CD14-positive monocyte (primary cell): ENCODE data around the gene PRSS58. TPM values are rescaled to one million over a fixed set of nuclear protein-coding genes. Genes with fewer than 3 reads are reported as not detected.

Source experiments
- DNase-seq, 3 donors: peaks; one replicate each; pipeline ENCODE4 v3.0.0-alpha.2; 2011 to 2022
- H2AFZ ChIP-seq: 2 replicates; pipeline ENCODE4 v1.6.0; 2012; ENCODE audit warnings: mild to moderate bottlenecking, low read depth, low read length, inconsistent platforms; ENCODE audit not compliant: insufficient read depth, poor library complexity, severe bottlenecking
- H3K27ac ChIP-seq, 2 donors: 1 replicate in 1 of 2; 2 replicates in 1 of 2; pipeline ENCODE4 v1.5.1; 2012 to 2013; ENCODE audit warnings: low read length in 2 of 2, control low read depth in 1 of 2, inconsistent platforms in 1 of 2, low read depth in 1 of 2, mild to moderate bottlenecking in 1 of 2
- H3K27me3 ChIP-seq, 2 donors: one replicate each; pipeline versions ENCODE4 v1.6.0 to v1.6.1; 2011 to 2013; ENCODE audit warnings: low read length in 2 of 2; ENCODE audit not compliant: control insufficient read depth in 2 of 2, insufficient read depth in 2 of 2
- H3K36me3 ChIP-seq, 2 donors: replicated peaks in 1 of 2; 1 replicate in 1 of 2; 2 replicates in 1 of 2; pipeline versions ENCODE4 v1.5.1 to v1.6.1; 2012 to 2013; ENCODE audit warnings: low read length in 2 of 2, control low read depth in 1 of 2, inconsistent platforms in 1 of 2, mild to moderate bottlenecking in 1 of 2; ENCODE audit not compliant: insufficient read depth in 2 of 2, control insufficient read depth in 1 of 2
- H3K4me1 ChIP-seq, 2 donors: 1 replicate in 1 of 2; 2 replicates in 1 of 2; pipeline versions ENCODE4 v1.5.1 to v1.6.1; 2012 to 2013; ENCODE audit warnings: low read length in 2 of 2, control low read depth in 1 of 2, inconsistent platforms in 1 of 2, mild to moderate bottlenecking in 1 of 2, moderate library complexity in 1 of 2; ENCODE audit not compliant: insufficient read depth in 2 of 2, control insufficient read depth in 1 of 2
- H3K4me2 ChIP-seq: replicated peaks from 2 replicates; pipeline ENCODE3; 2012; ENCODE audit warnings: low read length, moderate library complexity, mild to moderate bottlenecking; ENCODE audit not compliant: poor library complexity, severe bottlenecking; ENCODE audit errors: extremely low read depth
- H3K4me3 ChIP-seq, 3 experiments: fragments of 200-600 bp in 1 of 3; sonication (generic) in 1 of 3; replicated peaks in 1 of 3; 1 replicate in 2 of 3; 2 replicates in 1 of 3; pipeline ENCODE4 v1.5.1; 2011 to 2013; ENCODE audit warnings: low read length in 3 of 3, mild to moderate bottlenecking in 3 of 3, control low read depth in 2 of 3, low read depth in 2 of 3, inconsistent platforms in 1 of 3, moderate library complexity in 1 of 3
- H3K79me2 ChIP-seq: 2 replicates; pipeline ENCODE4 v1.6.0; 2012; ENCODE audit warnings: mild to moderate bottlenecking, control low read depth, inconsistent platforms, low read length, moderate library complexity; ENCODE audit not compliant: insufficient read depth
- H3K9ac ChIP-seq: 2 replicates; pipeline ENCODE4 v1.6.0; 2017; ENCODE audit warnings: low read length, mild to moderate bottlenecking; ENCODE audit not compliant: insufficient read depth, poor library complexity, severe bottlenecking
- H3K9me3 ChIP-seq, 2 donors: replicated peaks in 1 of 2; 1 replicate in 1 of 2; 2 replicates in 1 of 2; pipeline versions ENCODE4 v1.5.1 to v1.6.1; 2012 to 2013; ENCODE audit warnings: low read length in 2 of 2, control low read depth in 1 of 2; ENCODE audit not compliant: control insufficient read depth in 1 of 2, insufficient read depth in 1 of 2
- H4K20me1 ChIP-seq: 2 replicates; pipeline ENCODE4 v1.6.0; 2012; ENCODE audit warnings: mild to moderate bottlenecking, low read length, control low read depth, moderate library complexity; ENCODE audit not compliant: insufficient read depth
- H3K27ac Mint-ChIP-seq, 7 donors: one replicate each; pipeline ENCODE4 v1.8.0; 2020; ENCODE audit warnings: mild to moderate bottlenecking in 7 of 7, mixed read lengths in 7 of 7, moderate library complexity in 6 of 7, inconsistent platforms in 2 of 7
- H3K27me3 Mint-ChIP-seq, 3 donors: one replicate each; pipeline ENCODE4 v1.8.0; 2021 to 2022; ENCODE audit warnings: low read depth in 3 of 3, mild to moderate bottlenecking in 3 of 3, mixed read lengths in 3 of 3, moderate library complexity in 3 of 3, inconsistent platforms in 1 of 3
- H3K36me3 Mint-ChIP-seq, 2 donors: one replicate each; pipeline ENCODE4 v1.8.0; 2020; ENCODE audit warnings: mixed read lengths in 2 of 2, inconsistent platforms in 1 of 2, mild to moderate bottlenecking in 1 of 2
- H3K4me1 Mint-ChIP-seq: one replicate; pipeline ENCODE4 v1.8.0; 2020; ENCODE audit warnings: mild to moderate bottlenecking, mixed read lengths
- H3K4me3 Mint-ChIP-seq, 2 donors: one replicate each; pipeline ENCODE4 v1.8.0; 2020; ENCODE audit warnings: mild to moderate bottlenecking in 2 of 2, mixed read lengths in 2 of 2, moderate library complexity in 1 of 2
- H3K9me3 Mint-ChIP-seq, 7 donors: one replicate each; pipeline ENCODE4 v1.8.0; 2020 to 2022; ENCODE audit warnings: mixed read lengths in 7 of 7, mild to moderate bottlenecking in 6 of 7, moderate library complexity in 6 of 7, inconsistent platforms in 2 of 7
- WGBS: methylation state at CpG from one replicate; pipeline ENCODE4 v1.1.5; 2013; ENCODE audit warnings: missing lambda C conversion rate; ENCODE audit not compliant: insufficient coverage; 5-methylcytosine and 5-hydroxymethylcytosine counted together
- intact Hi-C, 2 donors: fragments of 100-400 bp; cut with micrococcal nuclease; formaldehyde crosslinking; loops; one replicate each; pipeline versions ENCODE4 v1.15.0 to v1.15.1; 2023
- polyA plus RNA-seq, 3 donors: library from polyadenylated mRNA; depleted of rRNA in 1 of 3; unstranded in 2 of 3; stranded (reverse) in 1 of 3; fragments of 300-500 nt in 2 of 3; fragments of >200 nt in 1 of 3; fragmentation: Illumina TruSeq in 2 of 3; gene quantifications; 1 replicate in 2 of 3; 2 replicates in 1 of 3; pipeline ENCODE4 v1.2.3, GENCODE V29; 2012 to 2021
- TF ChIP-seq, protein P1 (sequence below): fragments of 200-600 bp; IDR thresholded peaks from one replicate; pipeline ENCODE4 v1.8.0; 2022; ENCODE audit warnings: antibody characterized with exemption, mild to moderate bottlenecking

The PRSS58 gene
- polyA plus RNA-seq, 3 donors, result not detected

GRCh38 chr7:142303650-142304049, 45.8 kb upstream of the PRSS58 start:
- H3K9ac ChIP-seq, result no peak overlapping the region
- no peak overlapping the region for H2AFZ ChIP-seq
- no peak overlapping the region for H3K4me3 ChIP-seq
- Mint-ChIP-seq H3K27me3 (peaks cover 0 to 2% (median 0%) of the 10 kb centered on the region in 3 donors), H3K4me1 (peaks cover 35% of the 10 kb centered on the region), H3K4me3 (no peak overlapping the region), H3K36me3 (no peaks in the 10 kb centered on the region), H3K27ac (no peak overlapping the region), H3K9me3 (no peaks in the 10 kb centered on the region)
- intact Hi-C loops, result no loop called here
- TF ChIP-seq, protein P1, sequence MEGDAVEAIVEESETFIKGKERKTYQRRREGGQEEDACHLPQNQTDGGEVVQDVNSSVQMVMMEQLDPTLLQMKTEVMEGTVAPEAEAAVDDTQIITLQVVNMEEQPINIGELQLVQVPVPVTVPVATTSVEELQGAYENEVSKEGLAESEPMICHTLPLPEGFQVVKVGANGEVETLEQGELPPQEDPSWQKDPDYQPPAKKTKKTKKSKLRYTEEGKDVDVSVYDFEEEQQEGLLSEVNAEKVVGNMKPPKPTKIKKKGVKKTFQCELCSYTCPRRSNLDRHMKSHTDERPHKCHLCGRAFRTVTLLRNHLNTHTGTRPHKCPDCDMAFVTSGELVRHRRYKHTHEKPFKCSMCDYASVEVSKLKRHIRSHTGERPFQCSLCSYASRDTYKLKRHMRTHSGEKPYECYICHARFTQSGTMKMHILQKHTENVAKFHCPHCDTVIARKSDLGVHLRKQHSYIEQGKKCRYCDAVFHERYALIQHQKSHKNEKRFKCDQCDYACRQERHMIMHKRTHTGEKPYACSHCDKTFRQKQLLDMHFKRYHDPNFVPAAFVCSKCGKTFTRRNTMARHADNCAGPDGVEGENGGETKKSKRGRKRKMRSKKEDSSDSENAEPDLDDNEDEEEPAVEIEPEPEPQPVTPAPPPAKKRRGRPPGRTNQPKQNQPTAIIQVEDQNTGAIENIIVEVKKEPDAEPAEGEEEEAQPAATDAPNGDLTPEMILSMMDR, result peak; percentile 64
- H4K20me1 ChIP-seq, result no peaks in the 10 kb centered on the region
- peaks cover 11 to 12% of the 10 kb centered on the region in 2 donors for H3K4me1 ChIP-seq
- no peak overlapping the region for H3K27ac ChIP-seq
- no peaks in the 10 kb centered on the region for H3K79me2 ChIP-seq
- no peak overlapping the region for H3K4me2 ChIP-seq
- DNase-seq, result peak in 1 of 3 donors; percentile 12
- no peaks in the 10 kb centered on the region for H3K9me3 ChIP-seq
- no peaks in the 10 kb centered on the region for H3K36me3 ChIP-seq
- H3K27me3 ChIP-seq, result no peaks in the 10 kb centered on the region
- 0% methylated on average over 1 of the region's 2 CpGs for WGBS

DNA sequence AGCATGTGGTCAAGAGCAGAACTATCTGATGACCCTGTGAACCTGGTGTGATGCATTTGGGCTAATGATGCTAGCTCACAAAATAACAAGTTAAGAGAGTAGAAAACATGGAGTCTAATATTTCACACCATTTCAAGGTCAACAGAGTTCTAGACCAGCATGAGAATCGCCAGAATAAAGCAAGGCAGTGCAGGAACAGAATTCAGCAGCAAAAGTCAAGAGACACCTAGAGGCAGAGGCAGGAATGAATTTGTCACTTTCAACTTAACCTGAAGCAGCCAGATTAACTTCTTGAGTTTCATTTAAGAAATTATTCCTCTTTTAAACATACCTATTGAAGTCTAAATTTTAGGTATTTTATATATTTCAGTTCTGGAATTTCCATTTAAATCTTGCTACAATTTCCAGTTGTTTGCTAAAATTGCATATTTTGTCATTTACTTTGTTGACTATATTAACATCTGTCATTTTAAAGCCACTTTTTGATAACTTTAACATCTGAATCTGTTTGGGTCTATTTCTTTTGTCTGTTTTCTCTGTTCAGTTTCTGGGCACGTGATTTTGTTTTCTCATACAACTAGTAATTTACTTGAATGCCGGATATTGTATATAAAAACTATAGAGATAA, 44.2 kb upstream of the PRSS58 start:
- no peaks in the 10 kb centered on the region for H3K27me3 ChIP-seq
- H4K20me1 ChIP-seq, result no peaks in the 10 kb centered on the region
- H3K79me2 ChIP-seq, result no peaks in the 10 kb centered on the region
- Mint-ChIP-seq H3K4me1 (peaks cover 38% of the 10 kb centered on the region), H3K36me3 (no peaks in the 10 kb centered on the region), H3K4me3 (no peak overlapping the region), H3K9me3 (no peaks in the 10 kb centered on the region), H3K27me3 (peaks cover 0 to 2% (median 2%) of the 10 kb centered on the region in 3 donors), H3K27ac (no peak overlapping the region)
- no peaks in the 10 kb centered on the region for H3K36me3 ChIP-seq
- intact Hi-C loops, result no loop called here
- DNase-seq, result no peak
- H3K27ac ChIP-seq, result no peak overlapping the region
- peaks cover 11 to 12% of the 10 kb centered on the region in 2 donors for H3K4me1 ChIP-seq
- no peak overlapping the region for H3K9ac ChIP-seq
- H2AFZ ChIP-seq, result no peak overlapping the region
- no peaks in the 10 kb centered on the region for H3K9me3 ChIP-seq
- no CpG with 5 or more reads among the region's 3 CpGs for WGBS
- TF ChIP-seq, protein P1, result peak; percentile 60
- no peak overlapping the region for H3K4me2 ChIP-seq
- no peak overlapping the region for H3K4me3 ChIP-seq
